Measurements from ENCODE around the gene GKN2. TPM values are rescaled to one million over a fixed set of nuclear protein-coding genes. Genes with fewer than 3 reads are reported as not detected.

The GKN2 gene
- total RNA-seq, 1 donor from 2014 or later, result not detected

DNA sequence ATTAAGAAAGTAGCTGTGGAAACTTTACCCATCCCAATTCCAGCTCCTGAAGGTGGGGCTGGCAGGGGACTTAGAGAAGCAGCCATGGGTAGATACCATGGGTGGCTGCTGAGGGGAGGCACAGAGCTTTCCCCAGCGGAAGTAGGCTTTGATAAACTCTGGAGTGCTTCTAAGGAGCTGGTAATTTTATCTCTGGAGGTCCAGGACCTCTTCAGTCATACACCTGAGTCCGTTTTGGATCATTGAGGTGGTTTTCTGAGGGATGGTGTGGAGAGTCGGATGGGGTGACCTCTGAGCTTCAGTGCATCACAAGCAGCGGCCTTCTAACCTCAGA is 44.8 kb downstream of the GKN2 start:
- Mint-ChIP-seq H3K4me3 (ENCODE audit: unreplicated experiment) (no peak overlapping the region), H3K4me1 (ENCODE audit: low read depth, unreplicated experiment) (no peaks in the 10 kb centered on the region), H3K27ac (ENCODE audit: unreplicated experiment) (no peak overlapping the region), H3K9me3 (ENCODE audit: unreplicated experiment) (peaks cover 2% of the 10 kb centered on the region), H3K36me3 (ENCODE audit: unreplicated experiment) (peaks cover 3% of the 10 kb centered on the region), H3K27me3 (ENCODE audit: unreplicated experiment) (peaks cover 3% of the 10 kb centered on the region)
- TF ChIP-seq, protein P1, sequence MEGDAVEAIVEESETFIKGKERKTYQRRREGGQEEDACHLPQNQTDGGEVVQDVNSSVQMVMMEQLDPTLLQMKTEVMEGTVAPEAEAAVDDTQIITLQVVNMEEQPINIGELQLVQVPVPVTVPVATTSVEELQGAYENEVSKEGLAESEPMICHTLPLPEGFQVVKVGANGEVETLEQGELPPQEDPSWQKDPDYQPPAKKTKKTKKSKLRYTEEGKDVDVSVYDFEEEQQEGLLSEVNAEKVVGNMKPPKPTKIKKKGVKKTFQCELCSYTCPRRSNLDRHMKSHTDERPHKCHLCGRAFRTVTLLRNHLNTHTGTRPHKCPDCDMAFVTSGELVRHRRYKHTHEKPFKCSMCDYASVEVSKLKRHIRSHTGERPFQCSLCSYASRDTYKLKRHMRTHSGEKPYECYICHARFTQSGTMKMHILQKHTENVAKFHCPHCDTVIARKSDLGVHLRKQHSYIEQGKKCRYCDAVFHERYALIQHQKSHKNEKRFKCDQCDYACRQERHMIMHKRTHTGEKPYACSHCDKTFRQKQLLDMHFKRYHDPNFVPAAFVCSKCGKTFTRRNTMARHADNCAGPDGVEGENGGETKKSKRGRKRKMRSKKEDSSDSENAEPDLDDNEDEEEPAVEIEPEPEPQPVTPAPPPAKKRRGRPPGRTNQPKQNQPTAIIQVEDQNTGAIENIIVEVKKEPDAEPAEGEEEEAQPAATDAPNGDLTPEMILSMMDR (IDR thresholded peaks at IDR 0.05; ENCODE audit: partially characterized antibody, unreplicated experiment), result no peak
- no peak for DNase-seq

DNA sequence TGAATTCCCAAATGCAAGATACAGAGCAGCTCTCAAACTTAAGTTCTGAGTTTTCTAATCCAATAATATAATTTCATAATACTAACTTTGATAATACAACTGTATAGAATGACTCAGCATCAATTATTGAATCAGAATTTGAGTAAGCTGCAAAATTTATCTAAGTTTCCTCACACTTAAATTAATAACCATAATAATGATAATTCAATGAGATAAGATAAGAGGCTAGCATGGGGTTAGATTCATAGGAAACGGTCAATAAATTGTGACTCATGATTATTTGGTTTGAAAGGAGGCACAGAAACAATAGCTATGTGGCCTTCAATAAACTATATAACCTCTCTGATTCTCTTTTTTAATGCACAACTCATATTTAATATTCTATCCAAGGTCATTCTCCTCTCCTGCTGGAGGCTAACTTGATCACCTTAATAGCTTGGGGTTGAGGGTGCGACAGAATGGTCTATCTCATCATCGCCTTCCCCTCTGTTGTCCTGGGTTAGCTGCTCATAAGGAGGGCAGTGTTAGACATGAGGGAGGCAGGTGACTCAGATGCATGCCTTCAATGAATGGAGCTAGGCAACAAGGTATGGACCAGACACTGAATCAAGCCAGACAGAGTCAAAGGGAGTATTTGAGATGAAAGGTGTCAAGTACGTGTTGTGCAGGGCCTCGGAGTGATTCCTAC is 45.3 kb downstream of the GKN2 start:
- Mint-ChIP-seq H3K9me3 (ENCODE audit: unreplicated experiment) (peaks cover 2% of the 10 kb centered on the region), H3K27ac (ENCODE audit: unreplicated experiment) (no peak overlapping the region), H3K4me1 (ENCODE audit: low read depth, unreplicated experiment) (no peaks in the 10 kb centered on the region), H3K4me3 (ENCODE audit: unreplicated experiment) (no peak overlapping the region), H3K36me3 (ENCODE audit: unreplicated experiment) (peaks cover 8% of the 10 kb centered on the region), H3K27me3 (ENCODE audit: unreplicated experiment) (peaks cover 3% of the 10 kb centered on the region)
- no peak for DNase-seq
- TF ChIP-seq, protein P1 (IDR thresholded peaks at IDR 0.05; ENCODE audit: partially characterized antibody, unreplicated experiment), result no peak

DNA sequence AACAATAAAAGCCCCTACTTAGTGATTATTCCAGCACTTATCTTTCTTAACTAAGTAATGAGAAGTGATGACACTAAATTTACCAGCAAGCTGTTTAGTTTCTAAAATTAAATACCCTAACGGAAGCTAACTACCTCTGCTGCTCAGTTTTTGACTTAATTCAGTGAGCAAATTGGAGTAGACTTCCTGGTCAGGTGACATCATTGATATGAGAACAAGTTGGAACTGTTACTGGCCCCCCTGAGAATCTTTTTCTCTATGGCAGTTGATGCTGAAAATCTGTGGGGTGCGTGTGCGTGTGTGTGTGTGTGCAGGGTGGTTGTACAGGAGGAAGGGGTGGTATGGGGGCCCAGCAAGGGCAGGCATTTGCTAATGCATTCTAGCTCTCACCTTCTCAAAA is 46.0 kb downstream of the GKN2 start:
- peaks cover 3% of the 10 kb centered on the region for H3K27me3 Mint-ChIP-seq (ENCODE audit: unreplicated experiment)
- H3K4me3 Mint-ChIP-seq (ENCODE audit: unreplicated experiment), result no peak overlapping the region
- H3K4me1 Mint-ChIP-seq (ENCODE audit: low read depth, unreplicated experiment), result no peaks in the 10 kb centered on the region
- TF ChIP-seq, protein P1 (IDR thresholded peaks at IDR 0.05; ENCODE audit: partially characterized antibody, unreplicated experiment), result no peak
- H3K27ac Mint-ChIP-seq (ENCODE audit: unreplicated experiment), result no peak overlapping the region
- peaks cover 12% of the 10 kb centered on the region for H3K36me3 Mint-ChIP-seq (ENCODE audit: unreplicated experiment)
- no peak for DNase-seq
- H3K9me3 Mint-ChIP-seq (ENCODE audit: unreplicated experiment), result peaks cover 2% of the 10 kb centered on the region

DNA sequence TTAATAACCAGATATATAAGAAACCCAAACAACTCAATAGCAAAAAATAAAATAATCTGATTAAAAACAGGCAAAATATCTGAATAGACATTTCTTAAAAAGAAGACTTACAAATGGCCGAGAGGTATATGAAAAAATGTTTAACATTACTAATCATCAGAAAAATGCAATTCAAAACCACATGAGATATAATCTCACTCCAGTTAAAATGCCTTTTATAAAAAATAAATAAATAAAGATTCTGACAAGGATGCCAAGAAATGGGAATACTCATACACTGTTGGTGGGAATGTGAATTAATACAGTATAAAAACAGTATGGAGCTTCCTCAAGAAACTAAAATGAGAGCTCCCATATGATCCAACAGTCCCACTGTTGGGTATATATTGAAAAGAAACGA is 47.6 kb downstream of the GKN2 start:
- no peaks in the 10 kb centered on the region for H3K4me1 Mint-ChIP-seq (ENCODE audit: low read depth, unreplicated experiment)
- H3K27ac Mint-ChIP-seq (ENCODE audit: unreplicated experiment), result no peak overlapping the region
- TF ChIP-seq, protein P1 (IDR thresholded peaks at IDR 0.05; ENCODE audit: partially characterized antibody, unreplicated experiment), result no peak
- H3K4me3 Mint-ChIP-seq (ENCODE audit: unreplicated experiment), result no peak overlapping the region
- peaks cover 19% of the 10 kb centered on the region for H3K36me3 Mint-ChIP-seq (ENCODE audit: unreplicated experiment)
- peaks cover 3% of the 10 kb centered on the region for H3K27me3 Mint-ChIP-seq (ENCODE audit: unreplicated experiment)
- H3K9me3 Mint-ChIP-seq (ENCODE audit: unreplicated experiment), result peaks cover 4% of the 10 kb centered on the region
- no peak for DNase-seq

DNA sequence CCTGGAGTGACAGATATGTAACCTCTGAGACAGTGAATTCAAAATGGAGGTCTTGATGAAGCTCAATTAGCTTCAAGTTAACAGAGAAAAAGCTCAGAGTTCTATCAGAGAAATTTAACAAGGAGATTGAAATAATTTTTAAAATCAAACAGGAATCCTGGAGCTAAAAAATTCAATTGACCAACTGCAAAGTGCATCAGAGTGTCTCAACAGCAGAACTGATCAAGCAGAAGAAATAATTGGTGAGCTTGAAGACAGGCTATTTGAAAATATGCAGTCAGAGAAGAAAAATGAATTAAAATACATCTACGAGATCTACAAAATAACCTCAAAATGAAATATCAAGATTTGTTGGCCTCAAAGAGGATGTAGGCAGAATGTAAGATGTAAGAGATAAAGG is 51.1 kb downstream of the GKN2 start:
- H3K9me3 Mint-ChIP-seq (ENCODE audit: unreplicated experiment), result peaks cover 4% of the 10 kb centered on the region
- H3K4me1 Mint-ChIP-seq (ENCODE audit: low read depth, unreplicated experiment), result no peaks in the 10 kb centered on the region
- peaks cover 27% of the 10 kb centered on the region for H3K36me3 Mint-ChIP-seq (ENCODE audit: unreplicated experiment)
- H3K27ac Mint-ChIP-seq (ENCODE audit: unreplicated experiment), result no peak overlapping the region
- H3K4me3 Mint-ChIP-seq (ENCODE audit: unreplicated experiment), result no peak overlapping the region
- no peak for DNase-seq
- no peaks in the 10 kb centered on the region for H3K27me3 Mint-ChIP-seq (ENCODE audit: unreplicated experiment)
- TF ChIP-seq, protein P1 (IDR thresholded peaks at IDR 0.05; ENCODE audit: partially characterized antibody, unreplicated experiment), result no peak
